ENCODE data around the gene TMEM132D. TPM values are rescaled to one million over a fixed set of nuclear protein-coding genes. Genes with fewer than 3 reads are reported as not detected.

The TMEM132D gene
- total RNA-seq, 1 experiment from 2014 or later: not detected

DNA sequence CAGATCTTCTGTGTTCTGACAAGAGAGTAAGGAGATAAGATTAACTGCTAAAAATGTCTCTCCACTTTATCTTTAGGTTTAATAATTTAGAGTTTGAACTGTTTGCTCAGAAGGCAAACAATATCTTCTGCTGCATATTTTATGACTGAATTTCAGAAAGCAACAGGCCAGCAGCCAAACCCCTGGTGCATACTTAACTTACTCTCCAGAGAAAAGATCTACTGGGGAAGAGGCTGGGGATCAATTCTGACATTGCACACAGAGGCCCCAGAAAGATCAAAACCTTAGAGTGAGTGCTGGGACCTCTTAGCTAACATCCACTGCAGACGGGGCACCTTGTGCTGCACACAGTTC, 518.2 kb downstream of the TMEM132D start:
- no peak overlapping the region for H3K4me3 ChIP-seq (ENCODE audit: low read depth in 2 of 2, low read length in 2 of 2)
- no TSS peak for BruUV-seq (replicated peaks)
- no peaks in the 10 kb centered on the region for H3K9me3 ChIP-seq (ENCODE audit: control insufficient read depth, insufficient read depth, low read depth, low read length)
- H3K27ac ChIP-seq (ENCODE audit: low read length): no peak overlapping the region
- no peaks in the 10 kb centered on the region for H3K27me3 ChIP-seq (ENCODE audit: control insufficient read depth, insufficient read depth, low read length)
- no peak for ATAC-seq
- intact Hi-C loops (cut with micrococcal nuclease; ENCODE audit: unreplicated experiment): no loop called here
- TF ChIP-seq SIN3A (IDR thresholded peaks at IDR 0.05; ENCODE audit: borderline replicate concordance, insufficient read depth, low read depth, low read length) (no peak), POLR2AphosphoS5 (IDR thresholded peaks at IDR 0.05; ENCODE audit: low read depth, low read length) (no peak), TCF7L2 (IDR thresholded peaks at IDR 0.05; ENCODE audit: low read depth, low read length) (no peak)
- TF ChIP-seq, protein P1, sequence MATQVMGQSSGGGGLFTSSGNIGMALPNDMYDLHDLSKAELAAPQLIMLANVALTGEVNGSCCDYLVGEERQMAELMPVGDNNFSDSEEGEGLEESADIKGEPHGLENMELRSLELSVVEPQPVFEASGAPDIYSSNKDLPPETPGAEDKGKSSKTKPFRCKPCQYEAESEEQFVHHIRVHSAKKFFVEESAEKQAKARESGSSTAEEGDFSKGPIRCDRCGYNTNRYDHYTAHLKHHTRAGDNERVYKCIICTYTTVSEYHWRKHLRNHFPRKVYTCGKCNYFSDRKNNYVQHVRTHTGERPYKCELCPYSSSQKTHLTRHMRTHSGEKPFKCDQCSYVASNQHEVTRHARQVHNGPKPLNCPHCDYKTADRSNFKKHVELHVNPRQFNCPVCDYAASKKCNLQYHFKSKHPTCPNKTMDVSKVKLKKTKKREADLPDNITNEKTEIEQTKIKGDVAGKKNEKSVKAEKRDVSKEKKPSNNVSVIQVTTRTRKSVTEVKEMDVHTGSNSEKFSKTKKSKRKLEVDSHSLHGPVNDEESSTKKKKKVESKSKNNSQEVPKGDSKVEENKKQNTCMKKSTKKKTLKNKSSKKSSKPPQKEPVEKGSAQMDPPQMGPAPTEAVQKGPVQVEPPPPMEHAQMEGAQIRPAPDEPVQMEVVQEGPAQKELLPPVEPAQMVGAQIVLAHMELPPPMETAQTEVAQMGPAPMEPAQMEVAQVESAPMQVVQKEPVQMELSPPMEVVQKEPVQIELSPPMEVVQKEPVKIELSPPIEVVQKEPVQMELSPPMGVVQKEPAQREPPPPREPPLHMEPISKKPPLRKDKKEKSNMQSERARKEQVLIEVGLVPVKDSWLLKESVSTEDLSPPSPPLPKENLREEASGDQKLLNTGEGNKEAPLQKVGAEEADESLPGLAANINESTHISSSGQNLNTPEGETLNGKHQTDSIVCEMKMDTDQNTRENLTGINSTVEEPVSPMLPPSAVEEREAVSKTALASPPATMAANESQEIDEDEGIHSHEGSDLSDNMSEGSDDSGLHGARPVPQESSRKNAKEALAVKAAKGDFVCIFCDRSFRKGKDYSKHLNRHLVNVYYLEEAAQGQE (IDR thresholded peaks at IDR 0.05; ENCODE audit: insufficient read depth in 1 of 2, low read depth in 2 of 2, low read length in 1 of 2): no peak
- TF ChIP-seq, protein P2, sequence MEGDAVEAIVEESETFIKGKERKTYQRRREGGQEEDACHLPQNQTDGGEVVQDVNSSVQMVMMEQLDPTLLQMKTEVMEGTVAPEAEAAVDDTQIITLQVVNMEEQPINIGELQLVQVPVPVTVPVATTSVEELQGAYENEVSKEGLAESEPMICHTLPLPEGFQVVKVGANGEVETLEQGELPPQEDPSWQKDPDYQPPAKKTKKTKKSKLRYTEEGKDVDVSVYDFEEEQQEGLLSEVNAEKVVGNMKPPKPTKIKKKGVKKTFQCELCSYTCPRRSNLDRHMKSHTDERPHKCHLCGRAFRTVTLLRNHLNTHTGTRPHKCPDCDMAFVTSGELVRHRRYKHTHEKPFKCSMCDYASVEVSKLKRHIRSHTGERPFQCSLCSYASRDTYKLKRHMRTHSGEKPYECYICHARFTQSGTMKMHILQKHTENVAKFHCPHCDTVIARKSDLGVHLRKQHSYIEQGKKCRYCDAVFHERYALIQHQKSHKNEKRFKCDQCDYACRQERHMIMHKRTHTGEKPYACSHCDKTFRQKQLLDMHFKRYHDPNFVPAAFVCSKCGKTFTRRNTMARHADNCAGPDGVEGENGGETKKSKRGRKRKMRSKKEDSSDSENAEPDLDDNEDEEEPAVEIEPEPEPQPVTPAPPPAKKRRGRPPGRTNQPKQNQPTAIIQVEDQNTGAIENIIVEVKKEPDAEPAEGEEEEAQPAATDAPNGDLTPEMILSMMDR (IDR thresholded peaks at IDR 0.05): no peak
- no peaks in the 10 kb centered on the region for H3K4me1 ChIP-seq (ENCODE audit: control insufficient read depth, insufficient read depth, low read length)
- ChIA-PET CTCF (no interaction called here), POLR2A (no interaction called here)
- in situ Hi-C loops (cut with HindIII; ENCODE audit: low pct_unique_long_range_greater_than_20kb, low sequenced_read_pairs): no loop called here
- H3K36me3 ChIP-seq (ENCODE audit: control insufficient read depth, insufficient read depth, low read length): no peaks in the 10 kb centered on the region
- DNase-seq (ENCODE audit: low read depth, low spot score): no peak

DNA sequence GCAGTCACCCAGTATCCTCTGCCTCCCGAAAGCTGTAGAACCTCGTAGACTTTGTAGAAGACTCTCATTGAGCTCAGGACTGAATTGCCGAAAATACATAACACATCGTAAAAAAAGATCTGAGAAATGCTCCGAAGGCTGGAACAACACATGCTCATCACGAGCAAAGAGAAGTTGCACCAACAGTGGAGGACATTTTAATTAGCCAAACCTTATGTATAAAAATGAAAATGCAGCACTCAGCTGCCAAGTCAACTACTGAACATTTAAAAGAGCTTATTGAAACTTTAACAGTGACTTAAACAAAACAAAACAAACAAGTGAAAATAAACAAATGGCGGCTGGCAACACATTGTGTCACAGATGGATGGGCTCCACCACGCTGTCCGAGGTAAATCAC, 519.9 kb downstream of the TMEM132D start:
- no peak overlapping the region for H3K27ac ChIP-seq (ENCODE audit: low read length)
- no peaks in the 10 kb centered on the region for H3K9me3 ChIP-seq (ENCODE audit: control insufficient read depth, insufficient read depth, low read depth, low read length)
- H3K4me3 ChIP-seq (ENCODE audit: low read depth in 2 of 2, low read length in 2 of 2): no peak overlapping the region
- no peaks in the 10 kb centered on the region for H3K4me1 ChIP-seq (ENCODE audit: control insufficient read depth, insufficient read depth, low read length)
- CTCF ChIA-PET: no interaction called here
- in situ Hi-C loops (cut with HindIII; ENCODE audit: low pct_unique_long_range_greater_than_20kb, low sequenced_read_pairs) (no loop called here), intact Hi-C loops (cut with micrococcal nuclease; ENCODE audit: unreplicated experiment) (no loop called here)
- H3K27me3 ChIP-seq (ENCODE audit: control insufficient read depth, insufficient read depth, low read length): no peaks in the 10 kb centered on the region
- no peak for ATAC-seq
- TF ChIP-seq, protein P1 (IDR thresholded peaks at IDR 0.05; ENCODE audit: insufficient read depth in 1 of 2, low read depth in 2 of 2, low read length in 1 of 2): no peak
- TF ChIP-seq, protein P2 (IDR thresholded peaks at IDR 0.05): no peak
- TF ChIP-seq TCF7L2 (IDR thresholded peaks at IDR 0.05; ENCODE audit: low read depth, low read length) (no peak), POLR2AphosphoS5 (IDR thresholded peaks at IDR 0.05; ENCODE audit: low read depth, low read length) (no peak), SIN3A (IDR thresholded peaks at IDR 0.05; ENCODE audit: borderline replicate concordance, insufficient read depth, low read depth, low read length) (no peak)
- BruUV-seq (replicated peaks): no TSS peak
- H3K36me3 ChIP-seq (ENCODE audit: control insufficient read depth, insufficient read depth, low read length): no peaks in the 10 kb centered on the region
- POLR2A ChIA-PET: no interaction called here
- DNase-seq (ENCODE audit: low read depth, low spot score): no peak
